H9 (cell line): ENCODE results near the gene CMTM8. TPM values are rescaled to one million over a fixed set of nuclear protein-coding genes. Genes with fewer than 3 reads are reported as not detected.

ENCODE experiments used
- DNase-seq: peaks from one replicate; pipeline ENCODE4 v3.0.0-alpha.2; 2017
- H2AFZ ChIP-seq: one replicate; pipeline ENCODE4 v1.6.1; 2013; ENCODE audit warnings: mild to moderate bottlenecking, low read length, control low read depth, moderate library complexity
- H2AK5ac ChIP-seq: 2 replicates; pipeline ENCODE4 v1.6.1; 2013; ENCODE audit warnings: low read length, control low read depth, mixed read lengths; ENCODE audit not compliant: insufficient read length
- H2BK120ac ChIP-seq: one replicate; pipeline ENCODE4 v1.6.1; 2013; ENCODE audit warnings: low read depth, mild to moderate bottlenecking, low read length, control low read depth, inconsistent platforms; ENCODE audit not compliant: poor library complexity, severe bottlenecking
- H2BK12ac ChIP-seq: 2 replicates; pipeline ENCODE4 v1.6.1; 2013; ENCODE audit warnings: low read length, control low read depth, mixed read lengths, low read depth; ENCODE audit not compliant: insufficient read length
- H2BK15ac ChIP-seq: 2 replicates; pipeline ENCODE4 v1.6.1; 2013; ENCODE audit warnings: low read depth, low read length, control low read depth
- H2BK20ac ChIP-seq: one replicate; pipeline ENCODE4 v1.6.1; 2013; ENCODE audit warnings: low read depth, mild to moderate bottlenecking, low read length, control low read depth, inconsistent platforms; ENCODE audit not compliant: poor library complexity, severe bottlenecking
- H2BK5ac ChIP-seq: 2 replicates; pipeline ENCODE4 v1.6.1; 2013; ENCODE audit warnings: low read length, control low read depth, mixed read lengths; ENCODE audit not compliant: insufficient read length
- H3K14ac ChIP-seq: 2 replicates; pipeline ENCODE4 v1.6.1; 2013; ENCODE audit warnings: low read length, control low read depth; ENCODE audit not compliant: insufficient read depth
- H3K18ac ChIP-seq: 2 replicates; pipeline ENCODE4 v1.6.1; 2013; ENCODE audit warnings: low read depth, mild to moderate bottlenecking, mixed read lengths, low read length, control low read depth; ENCODE audit not compliant: insufficient read length
- H3K23ac ChIP-seq: 2 replicates; pipeline ENCODE4 v1.6.1; 2013; ENCODE audit warnings: low read length, control low read depth, mixed read lengths, low read depth; ENCODE audit not compliant: insufficient read length
- H3K23me2 ChIP-seq: 2 replicates; pipeline ENCODE4 v1.6.1; 2013; ENCODE audit warnings: low read depth, mild to moderate bottlenecking, mixed read lengths, low read length, control low read depth; ENCODE audit not compliant: insufficient read length, poor library complexity, severe bottlenecking
- H3K27ac ChIP-seq: 2 replicates; pipeline ENCODE4 v1.5.1; 2013; ENCODE audit warnings: low read length, control low read depth, mixed read lengths, low read depth; ENCODE audit not compliant: insufficient read length
- H3K27me3 ChIP-seq: 2 replicates; pipeline ENCODE4 v1.6.1; 2013; ENCODE audit warnings: low read length, control low read depth, inconsistent platforms; ENCODE audit not compliant: insufficient read depth
- H3K4ac ChIP-seq: 2 replicates; pipeline ENCODE4 v1.6.1; 2013; ENCODE audit warnings: low read depth, mild to moderate bottlenecking, control low read depth, inconsistent platforms, low read length, moderate library complexity
- H3K4me1 ChIP-seq: 2 replicates; pipeline ENCODE4 v1.6.1; 2013; ENCODE audit warnings: low read length, control low read depth, inconsistent platforms; ENCODE audit not compliant: insufficient read depth
- H3K4me2 ChIP-seq: 2 replicates; pipeline ENCODE4 v1.6.1; 2013; ENCODE audit warnings: low read length, control low read depth, mixed read lengths; ENCODE audit not compliant: insufficient read length, insufficient read depth
- H3K56ac ChIP-seq: 2 replicates; pipeline ENCODE4 v1.6.1; 2013; ENCODE audit warnings: low read depth, mild to moderate bottlenecking, mixed read lengths, low read length, control low read depth; ENCODE audit not compliant: insufficient read length
- H3K79me1 ChIP-seq: 2 replicates; pipeline ENCODE4 v1.6.1; 2013; ENCODE audit warnings: low read depth, mild to moderate bottlenecking, moderate library complexity, low read length, control low read depth, inconsistent platforms; ENCODE audit not compliant: insufficient read depth, poor library complexity, severe bottlenecking
- H3K79me2 ChIP-seq: 2 replicates; pipeline ENCODE4 v1.6.1; 2013; ENCODE audit warnings: low read length, control low read depth, inconsistent platforms; ENCODE audit not compliant: insufficient read depth
- H3K9ac ChIP-seq: 2 replicates; pipeline ENCODE4 v1.6.1; 2013; ENCODE audit warnings: low read length, control low read depth, mixed read lengths; ENCODE audit not compliant: insufficient read length; ENCODE audit errors: extremely low read depth
- H3K9me3 ChIP-seq: one replicate; pipeline ENCODE4 v1.6.1; 2013; ENCODE audit warnings: low read depth, low read length, inconsistent platforms; ENCODE audit not compliant: control insufficient read depth
- H3T11ph ChIP-seq: one replicate; pipeline ENCODE4 v1.6.1; 2013; ENCODE audit warnings: mild to moderate bottlenecking, low read length, control low read depth, inconsistent platforms
- H4K20me1 ChIP-seq: one replicate; pipeline ENCODE4 v1.6.1; 2013; ENCODE audit not compliant: control insufficient read depth, insufficient read length, insufficient read depth
- H4K5ac ChIP-seq: 2 replicates; pipeline ENCODE4 v1.6.1; 2013; ENCODE audit warnings: low read depth, mild to moderate bottlenecking, mixed read lengths, low read length, control low read depth; ENCODE audit not compliant: insufficient read length
- H4K8ac ChIP-seq: replicated peaks from 2 replicates; pipeline ENCODE4 v1.6.1; 2013; ENCODE audit warnings: low read length, control low read depth, mixed read lengths, low read depth; ENCODE audit not compliant: insufficient read length
- H4K91ac ChIP-seq: 2 replicates; pipeline ENCODE4 v1.6.1; 2013; ENCODE audit warnings: low read depth, mild to moderate bottlenecking, moderate library complexity, mixed read lengths, low read length, control low read depth; ENCODE audit not compliant: insufficient read length
- H3K27ac Mint-ChIP-seq, 3 experiments: 2 replicates in 2 of 3; 3 replicates in 1 of 3; pipeline ENCODE4 v1.8.0; 2020 to 2021; ENCODE audit warnings: mixed read lengths in 3 of 3, mild to moderate bottlenecking in 1 of 3, moderate library complexity in 1 of 3
- H3K27me3 Mint-ChIP-seq: 2 replicates; pipeline ENCODE4 v1.8.0; 2021; ENCODE audit warnings: low read depth, mild to moderate bottlenecking, moderate library complexity, mixed read lengths
- H3K36me3 Mint-ChIP-seq, 3 experiments: 2 replicates in 2 of 3; 3 replicates in 1 of 3; pipeline ENCODE4 v1.8.0; 2020 to 2021; ENCODE audit warnings: low read depth in 3 of 3, mixed read lengths in 3 of 3; ENCODE audit not compliant: insufficient read depth in 1 of 3
- H3K4me1 Mint-ChIP-seq, 2 experiments: 2 replicates each; pipeline ENCODE4 v1.8.0; 2020; ENCODE audit warnings: mixed read lengths in 2 of 2
- H3K4me3 Mint-ChIP-seq, 2 experiments: 2 replicates in 1 of 2; 3 replicates in 1 of 2; pipeline ENCODE4 v1.8.0; 2020 to 2021; ENCODE audit warnings: mild to moderate bottlenecking in 2 of 2, mixed read lengths in 2 of 2, moderate library complexity in 1 of 2
- H3K9me3 Mint-ChIP-seq, 2 experiments: 2 replicates in 1 of 2; 3 replicates in 1 of 2; pipeline ENCODE4 v1.8.0; 2020; ENCODE audit warnings: mild to moderate bottlenecking in 2 of 2, mixed read lengths in 2 of 2, moderate library complexity in 1 of 2
- CTCF ChIP-seq: fragments of 200-600 bp; sonication (generic); conservative IDR thresholded peaks from 3 replicates; pipeline ENCODE4 v1.8.0; 2021; ENCODE audit warnings: antibody characterized with exemption, mild to moderate bottlenecking
- WGBS: extraction: QIAGEN DNeasy Blood & Tissue Kit; methylation state at CpG from one replicate; pipeline ENCODE4 v1.1.7; 2013; ENCODE audit warnings: missing lambda C conversion rate, low lambda C conversion rate, mixed read lengths; ENCODE audit not compliant: insufficient read length; ENCODE audit errors: extremely low coverage; 5-methylcytosine and 5-hydroxymethylcytosine counted together
- total RNA-seq: library from RNA; stranded (reverse); gene quantifications from 2 replicates; pipeline ENCODE4 v1.2.1, GENCODE V29; 2021

Gene CMTM8
- total RNA-seq, 1 experiment from 2014 or later = 4.0 TPM

GRCh38 chr3:32309654-32310242 is 71.3 kb downstream of the CMTM8 start:
- no peak for DNase-seq
- no peak overlapping the region for H3T11ph ChIP-seq
- no peaks in the 10 kb centered on the region for H3K79me1 ChIP-seq
- peaks cover 10% of the 10 kb centered on the region; the same call in 1 of the 2 replicates for H3K4me1 ChIP-seq
- no peaks in the 10 kb centered on the region for H3K27me3 ChIP-seq
- H3K9me3 ChIP-seq = no peaks in the 10 kb centered on the region
- H3K23me2 ChIP-seq = no peaks in the 10 kb centered on the region
- no peaks in the 10 kb centered on the region for H3K9me3 Mint-ChIP-seq
- no peaks in the 10 kb centered on the region for H4K20me1 ChIP-seq
- no peak overlapping the region for H3K23ac ChIP-seq
- no peak overlapping the region for H2BK12ac ChIP-seq
- H3K18ac ChIP-seq = no peak overlapping the region
- H4K8ac ChIP-seq = no peak overlapping the region
- H4K5ac ChIP-seq = no peak overlapping the region
- H3K4me2 ChIP-seq = no peak overlapping the region
- no peak overlapping the region for H2BK15ac ChIP-seq
- no peak for TF ChIP-seq CTCF
- no peak overlapping the region for H3K4me3 Mint-ChIP-seq
- H3K27me3 Mint-ChIP-seq = no peaks in the 10 kb centered on the region
- H3K79me2 ChIP-seq = no peaks in the 10 kb centered on the region
- H3K36me3 Mint-ChIP-seq = peaks cover 0 to 3% (median 2%) of the 10 kb centered on the region in 3 experiments; a peak in 2 of 7 replicates
- no peak overlapping the region for H2BK5ac ChIP-seq
- no peak overlapping the region for H3K4ac ChIP-seq
- no peak overlapping the region for H4K91ac ChIP-seq
- WGBS = no CpG with 5 or more reads among the region's 5 CpGs
- H3K27ac Mint-ChIP-seq = no peak overlapping the region
- H2AK5ac ChIP-seq = no peak overlapping the region
- no peak overlapping the region for H2BK120ac ChIP-seq
- no peak overlapping the region for H3K9ac ChIP-seq
- H2BK20ac ChIP-seq = no peak overlapping the region
- no peak overlapping the region for H3K27ac ChIP-seq
- peaks cover 41% of the 10 kb centered on the region in 2 experiments for H3K4me1 Mint-ChIP-seq
- H3K14ac ChIP-seq = no peak overlapping the region
- H3K56ac ChIP-seq = no peak overlapping the region
- H2AFZ ChIP-seq = no peak overlapping the region
